Measurements from ENCODE around the gene BCAR1.

BCAR1 gene

DNA sequence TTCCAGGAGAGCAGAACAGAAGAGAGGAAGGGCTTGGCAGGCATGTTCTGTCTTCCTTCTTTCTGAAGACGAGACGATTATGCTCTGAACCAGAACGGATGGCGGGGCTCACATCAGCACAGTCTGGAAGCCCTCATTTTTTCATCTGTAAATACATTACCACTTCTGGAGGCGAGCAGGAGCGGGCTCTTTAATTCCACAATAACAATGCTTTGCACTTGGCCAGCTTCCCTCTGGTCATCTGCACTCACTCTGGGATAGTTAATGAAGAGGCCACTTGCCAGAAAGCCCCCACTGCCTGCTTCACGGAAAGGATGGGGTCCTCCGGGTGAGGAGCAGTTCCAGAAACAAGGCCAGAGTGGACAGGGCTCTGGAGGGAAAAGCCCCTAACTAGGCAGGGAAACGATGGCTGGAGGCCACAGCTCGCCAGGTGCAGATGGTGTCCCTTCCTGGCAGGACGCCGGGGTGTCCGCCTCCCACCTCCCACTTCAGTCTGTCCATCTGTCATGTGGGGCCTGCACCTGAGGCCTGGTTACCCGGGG, 13.1 kb upstream of the BCAR1 start:
- no peaks in the 10 kb centered on the region for H3F3A ChIP-seq (ENCODE audit: low read depth)
- H3K79me2 ChIP-seq (ENCODE audit: insufficient read depth, low read length) = no peaks in the 10 kb centered on the region
- no peaks in the 10 kb centered on the region for H3K9me3 ChIP-seq (ENCODE audit: insufficient read depth, low read depth, low read length)
- no peaks in the 10 kb centered on the region for H3K9me2 ChIP-seq (replicated peaks; ENCODE audit: low read depth, low read length)
- H2AFZ ChIP-seq (ENCODE audit: low read length) = no peak overlapping the region
- H3K9ac ChIP-seq (ENCODE audit: low read depth, low read length, poor library complexity, severe bottlenecking) = no peak overlapping the region
- no peaks in the 10 kb centered on the region for H4K20me1 ChIP-seq (ENCODE audit: insufficient read depth, low read length, poor library complexity, severe bottlenecking)
- no peaks in the 10 kb centered on the region for H3K4me1 ChIP-seq (ENCODE audit: insufficient read depth, low read length, poor library complexity, severe bottlenecking)
- H3K4me2 ChIP-seq (ENCODE audit: low read depth, low read length, poor library complexity, severe bottlenecking) = no peak overlapping the region
- H3K4me3 ChIP-seq (ENCODE audit: low read length, poor library complexity, severe bottlenecking) = no peak overlapping the region
- H3K27me3 ChIP-seq (ENCODE audit: insufficient read depth, low read length, poor library complexity, severe bottlenecking) = no peaks in the 10 kb centered on the region
- TF ChIP-seq, protein P1, sequence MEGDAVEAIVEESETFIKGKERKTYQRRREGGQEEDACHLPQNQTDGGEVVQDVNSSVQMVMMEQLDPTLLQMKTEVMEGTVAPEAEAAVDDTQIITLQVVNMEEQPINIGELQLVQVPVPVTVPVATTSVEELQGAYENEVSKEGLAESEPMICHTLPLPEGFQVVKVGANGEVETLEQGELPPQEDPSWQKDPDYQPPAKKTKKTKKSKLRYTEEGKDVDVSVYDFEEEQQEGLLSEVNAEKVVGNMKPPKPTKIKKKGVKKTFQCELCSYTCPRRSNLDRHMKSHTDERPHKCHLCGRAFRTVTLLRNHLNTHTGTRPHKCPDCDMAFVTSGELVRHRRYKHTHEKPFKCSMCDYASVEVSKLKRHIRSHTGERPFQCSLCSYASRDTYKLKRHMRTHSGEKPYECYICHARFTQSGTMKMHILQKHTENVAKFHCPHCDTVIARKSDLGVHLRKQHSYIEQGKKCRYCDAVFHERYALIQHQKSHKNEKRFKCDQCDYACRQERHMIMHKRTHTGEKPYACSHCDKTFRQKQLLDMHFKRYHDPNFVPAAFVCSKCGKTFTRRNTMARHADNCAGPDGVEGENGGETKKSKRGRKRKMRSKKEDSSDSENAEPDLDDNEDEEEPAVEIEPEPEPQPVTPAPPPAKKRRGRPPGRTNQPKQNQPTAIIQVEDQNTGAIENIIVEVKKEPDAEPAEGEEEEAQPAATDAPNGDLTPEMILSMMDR (conservative IDR thresholded peaks at IDR 0.05; ENCODE audit: low read length) = no peak
- no peak for TF ChIP-seq EZH2phosphoT487 (IDR thresholded peaks at IDR 0.05; ENCODE audit: borderline replicate concordance)
- no peaks in the 10 kb centered on the region for H3K36me3 ChIP-seq (ENCODE audit: insufficient read depth, low read length)

DNA sequence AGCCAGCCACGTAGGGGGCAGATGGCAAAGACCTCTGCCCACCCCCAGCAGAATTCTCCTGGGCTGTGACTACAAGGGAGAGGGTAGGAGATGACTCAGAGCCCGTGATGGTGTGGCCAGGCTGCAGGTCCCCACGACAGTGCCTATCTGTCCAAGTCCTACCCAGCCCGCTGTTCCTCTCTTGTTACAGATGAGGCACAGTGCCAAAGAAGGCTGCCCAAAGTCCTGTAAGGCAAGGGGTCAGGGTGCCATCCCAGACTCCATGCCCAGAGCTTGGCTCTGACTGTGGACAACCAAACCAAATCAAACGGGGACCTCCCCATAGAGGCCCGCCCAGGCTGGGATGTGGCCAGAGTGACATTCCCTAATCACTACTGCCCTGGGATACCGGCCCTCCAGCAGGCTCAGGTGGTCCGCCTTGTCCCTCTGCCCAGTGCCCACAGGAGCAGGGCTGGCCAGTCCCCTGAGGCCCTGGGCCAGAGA, 12.6 kb upstream of the BCAR1 start:
- Histone ChIP-seq H3K9me3 (ENCODE audit: insufficient read depth, low read depth, low read length) (no peaks in the 10 kb centered on the region), H3K9ac (ENCODE audit: low read depth, low read length, poor library complexity, severe bottlenecking) (no peak overlapping the region), H3K27me3 (ENCODE audit: insufficient read depth, low read length, poor library complexity, severe bottlenecking) (peaks cover under 1% of the 10 kb centered on the region), H3K4me3 (ENCODE audit: low read length, poor library complexity, severe bottlenecking) (no peak overlapping the region), H3K4me1 (ENCODE audit: insufficient read depth, low read length, poor library complexity, severe bottlenecking) (no peaks in the 10 kb centered on the region), H4K20me1 (ENCODE audit: insufficient read depth, low read length, poor library complexity, severe bottlenecking) (no peaks in the 10 kb centered on the region), H3K36me3 (ENCODE audit: insufficient read depth, low read length) (no peaks in the 10 kb centered on the region), H2AFZ (ENCODE audit: low read length) (no peak overlapping the region), H3F3A (ENCODE audit: low read depth) (no peaks in the 10 kb centered on the region), H3K4me2 (ENCODE audit: low read depth, low read length, poor library complexity, severe bottlenecking) (no peak overlapping the region), H3K79me2 (ENCODE audit: insufficient read depth, low read length) (no peaks in the 10 kb centered on the region), H3K9me2 (replicated peaks; ENCODE audit: low read depth, low read length) (no peaks in the 10 kb centered on the region)
- TF ChIP-seq EZH2phosphoT487 (IDR thresholded peaks at IDR 0.05; ENCODE audit: borderline replicate concordance) = no peak
- TF ChIP-seq, protein P1 (conservative IDR thresholded peaks at IDR 0.05; ENCODE audit: low read length) = no peak

DNA sequence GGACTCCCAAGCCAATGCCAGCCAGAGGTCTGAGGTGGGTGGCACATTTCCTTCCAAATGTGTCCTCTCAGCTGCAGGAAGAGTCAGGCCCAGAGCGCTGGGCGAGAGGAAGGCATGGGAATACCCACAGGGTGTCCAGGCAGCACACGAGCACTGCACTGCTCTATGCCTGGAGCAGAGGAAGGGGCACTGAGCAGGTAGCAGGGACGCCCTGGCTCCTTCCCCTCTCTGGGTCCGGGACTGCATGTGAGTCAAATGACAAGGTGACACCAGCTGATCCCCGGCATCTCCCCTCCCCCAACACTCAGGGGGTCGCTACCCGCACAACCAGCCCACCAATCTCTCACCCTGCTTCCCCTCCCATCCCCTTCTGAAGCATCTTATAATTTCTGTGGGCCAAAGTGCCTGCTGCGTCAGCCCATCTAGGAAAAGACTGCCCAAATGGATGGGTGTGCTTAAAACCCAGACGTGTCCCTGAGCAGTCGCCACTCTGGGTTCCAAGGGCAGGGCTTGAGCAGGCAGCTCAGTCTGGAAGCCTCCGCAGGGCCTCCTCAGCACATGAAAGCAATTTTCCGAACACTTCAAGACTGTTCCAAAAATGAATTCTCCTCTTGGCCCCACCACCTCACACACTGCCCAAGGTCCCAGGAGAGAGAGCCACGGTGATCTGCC, 12.0 kb upstream of the BCAR1 start:
- Histone ChIP-seq H3K9ac (ENCODE audit: low read depth, low read length, poor library complexity, severe bottlenecking) (no peak overlapping the region), H3K79me2 (ENCODE audit: insufficient read depth, low read length) (no peaks in the 10 kb centered on the region), H3F3A (ENCODE audit: low read depth) (no peaks in the 10 kb centered on the region), H3K9me2 (replicated peaks; ENCODE audit: low read depth, low read length) (no peaks in the 10 kb centered on the region), H4K20me1 (ENCODE audit: insufficient read depth, low read length, poor library complexity, severe bottlenecking) (no peaks in the 10 kb centered on the region), H3K36me3 (ENCODE audit: insufficient read depth, low read length) (no peaks in the 10 kb centered on the region), H3K4me2 (ENCODE audit: low read depth, low read length, poor library complexity, severe bottlenecking) (no peak overlapping the region), H3K4me1 (ENCODE audit: insufficient read depth, low read length, poor library complexity, severe bottlenecking) (no peaks in the 10 kb centered on the region), H3K27me3 (ENCODE audit: insufficient read depth, low read length, poor library complexity, severe bottlenecking) (peaks cover 6% of the 10 kb centered on the region), H3K9me3 (ENCODE audit: insufficient read depth, low read depth, low read length) (no peaks in the 10 kb centered on the region), H3K4me3 (ENCODE audit: low read length, poor library complexity, severe bottlenecking) (no peak overlapping the region), H2AFZ (ENCODE audit: low read length) (no peak overlapping the region)
- TF ChIP-seq, protein P1 (conservative IDR thresholded peaks at IDR 0.05; ENCODE audit: low read length) = no peak
- TF ChIP-seq EZH2phosphoT487 (IDR thresholded peaks at IDR 0.05; ENCODE audit: borderline replicate concordance) = no peak
